HG02763 (cell line): Measurements from ENCODE around the gene OPN3.

Experiments
- ATAC-seq: cut with Tn5 transposase; IDR thresholded peaks from one replicate; pipeline ENCODE4 v1.9.1; 2021; ENCODE audit warnings: mild to moderate bottlenecking, moderate library complexity; ENCODE audit not compliant: unreplicated experiment

OPN3 gene

GRCh38 chr1:241646201-241646600 is 6.0 kb upstream of the OPN3 start:
- ATAC-seq = no peak

- no peak for ATAC-seq
Observed at GRCh38 chr1:241645199-241645598, 5.0 kb upstream of the OPN3 start.

GRCh38 chr1:241644259-241644658 is 4.1 kb upstream of the OPN3 start:
- no peak for ATAC-seq

- ATAC-seq = no peak
Observed at GRCh38 chr1:241642593-241642944, 2.4 kb upstream of the OPN3 start.

- ATAC-seq = no peak
Observed at GRCh38 chr1:241641773-241642592, 1.8 kb upstream of the OPN3 start.

- ATAC-seq = no peak
Observed at GRCh38 chr1:241640867-241641622, 876 bp upstream of the OPN3 start.

- peak; percentile 40 for ATAC-seq
Observed at GRCh38 chr1:241639623-241640148, 483 bp downstream of the OPN3 start.

- no peak for ATAC-seq
Observed at GRCh38 chr1:241638909-241639622, 1.1 kb downstream of the OPN3 start.

- ATAC-seq = no peak
Observed at GRCh38 chr1:241638099-241638682, 2.0 kb downstream of the OPN3 start.

GRCh38 chr1:241637604-241638003 is 2.6 kb downstream of the OPN3 start:
- ATAC-seq = no peak

- ATAC-seq = no peak
Observed at GRCh38 chr1:241637046-241637590, 3.1 kb downstream of the OPN3 start.

GRCh38 chr1:241636291-241636690 is 3.9 kb downstream of the OPN3 start:
- ATAC-seq = no peak

- no peak for ATAC-seq
Observed at GRCh38 chr1:241635556-241636152, 4.5 kb downstream of the OPN3 start.

- ATAC-seq = no peak
Observed at GRCh38 chr1:241632987-241633386, 7.2 kb downstream of the OPN3 start.

- ATAC-seq = no peak
Observed at GRCh38 chr1:241631674-241632073, 8.5 kb downstream of the OPN3 start.

- no peak for ATAC-seq
Observed at GRCh38 chr1:241630899-241631298, 9.3 kb downstream of the OPN3 start.

GRCh38 chr1:241630476-241630875 is 9.7 kb downstream of the OPN3 start:
- ATAC-seq = no peak

GRCh38 chr1:241630005-241630404 is 10.2 kb downstream of the OPN3 start:
- ATAC-seq = no peak

- peak; percentile 61 for ATAC-seq
Observed at GRCh38 chr1:241627453-241628259, 12.5 kb downstream of the OPN3 start.

GRCh38 chr1:241624935-241625334 is 15.2 kb downstream of the OPN3 start:
- ATAC-seq = no peak
